AG10803 (cell line): Measurements from ENCODE around the gene ASF1B.
A peak's percentile ranks its signal among the peaks of the same experiment; 100 is the strongest.

ENCODE experiments used
- DNase-seq: peaks from one replicate; pipeline ENCODE4 v3.0.0; 2010; ENCODE audit warnings: low read depth
- H3K4me3 ChIP-seq: 2 replicates; pipeline ENCODE4 v1.5.1; 2011; ENCODE audit warnings: mild to moderate bottlenecking, low read length, control low read depth
- CTCF ChIP-seq: conservative IDR thresholded peaks from 2 replicates; pipeline ENCODE4 v1.5.1; 2011; ENCODE audit warnings: mild to moderate bottlenecking, low read length, control low read depth, inconsistent platforms

The ASF1B gene

GRCh38 chr19:14145381-14145780, 9.0 kb upstream of the ASF1B start:
- no peak for DNase-seq
- H3K4me3 ChIP-seq, result no peak overlapping the region
- TF ChIP-seq CTCF, result no peak

- no peak overlapping the region for H3K4me3 ChIP-seq
- no peak for DNase-seq
- TF ChIP-seq CTCF, result no peak
These were observed 6.1 kb upstream of the ASF1B start for GRCh38 chr19:14142262-14143190.

- no peak overlapping the region for H3K4me3 ChIP-seq
- DNase-seq, result no peak
- no peak for TF ChIP-seq CTCF
These were observed 4.7 kb upstream of the ASF1B start for GRCh38 chr19:14141041-14141440.

- no peak for DNase-seq
- H3K4me3 ChIP-seq, result no peak overlapping the region
- TF ChIP-seq CTCF, result no peak
These were observed 3.6 kb upstream of the ASF1B start for GRCh38 chr19:14139944-14140343.

GRCh38 chr19:14138576-14139265, 2.3 kb upstream of the ASF1B start:
- TF ChIP-seq CTCF, result no peak
- no peak overlapping the region for H3K4me3 ChIP-seq
- DNase-seq, result no peak

- TF ChIP-seq CTCF, result no peak
- DNase-seq, result no peak
- peak overlapping the region; percentile 71 for H3K4me3 ChIP-seq
These were observed 342 bp downstream of the ASF1B start for GRCh38 chr19:14135985-14136508.
